Brain microvascular endothelial cell (primary cell): Measurements from ENCODE around the gene PUS1.

Source experiments
- DNase-seq: peaks from one replicate; pipeline ENCODE4 v3.0.0-alpha.2; 2020
- H3K27ac ChIP-seq: fragments of 250-450 bp; sonication (Bioruptor Pico); 2 replicates; pipeline ENCODE4 v1.5.1; 2020; ENCODE audit warnings: mild to moderate bottlenecking, moderate library complexity
- H3K27me3 ChIP-seq: fragments of 250-450 bp; sonication (Bioruptor Pico); replicated peaks from 2 replicates; pipeline ENCODE4 v1.5.1; 2020; ENCODE audit warnings: mild to moderate bottlenecking
- H3K36me3 ChIP-seq: fragments of 250-450 bp; sonication (Bioruptor Pico); replicated peaks from 2 replicates; pipeline ENCODE4 v1.5.1; 2020; ENCODE audit warnings: mild to moderate bottlenecking
- H3K4me3 ChIP-seq: 2 replicates; pipeline ENCODE4 v1.5.1; 2011; ENCODE audit warnings: low read depth, mild to moderate bottlenecking, control low read depth, low read length, moderate library complexity
- CTCF ChIP-seq: IDR thresholded peaks from 2 replicates; pipeline ENCODE4 v1.5.1; 2011; ENCODE audit warnings: low read depth, mild to moderate bottlenecking, moderate library complexity, low read length, control low read depth, inconsistent platforms; ENCODE audit errors: missing control alignments
- in situ Hi-C: cut with HindIII; loops from 2 replicates; pipeline ENCODE4 v1.10.0; 2017; ENCODE audit warnings: low sequenced_read_pairs, low pct_ligation_motif_present

Gene PUS1

GRCh38 chr12:131991816-131992430, 62.8 kb downstream of the PUS1 start:
- Histone ChIP-seq H3K4me3 (no peak overlapping the region), H3K27me3 (no peaks in the 10 kb centered on the region), H3K36me3 (peaks cover 36% of the 10 kb centered on the region), H3K27ac (no peak overlapping the region)
- TF ChIP-seq CTCF, result no peak
- in situ Hi-C loops, result no loop called here
- no peak for DNase-seq

- no peak overlapping the region for H3K4me3 ChIP-seq
- H3K27me3 ChIP-seq, result no peaks in the 10 kb centered on the region
- peaks cover 28% of the 10 kb centered on the region for H3K36me3 ChIP-seq
- no peak overlapping the region for H3K27ac ChIP-seq
- TF ChIP-seq CTCF, result no peak
- DNase-seq, result no peak
- in situ Hi-C loops, result no loop called here
Observed at GRCh38 chr12:131994589-131994988, 65.5 kb downstream of the PUS1 start.
